Mesenchymal stem cell (in vitro differentiated cells and primary cell): ENCODE measurements around the gene DYNC1I1.
A peak's percentile ranks its signal among the peaks of the same experiment; 100 is the strongest.

Experiments used
- DNase-seq: peaks from one replicate; pipeline ENCODE4 v3.0.0-alpha.2; 2013
- H2AFZ ChIP-seq: one replicate; pipeline ENCODE4 v1.6.1; 2013; ENCODE audit warnings: low read depth, mild to moderate bottlenecking, control low read depth, inconsistent platforms, low read length, moderate library complexity
- H2AK5ac ChIP-seq: 2 replicates; pipeline ENCODE4 v1.6.1; 2013; ENCODE audit warnings: low read length, moderate library complexity, mild to moderate bottlenecking, inconsistent platforms; ENCODE audit not compliant: severe bottlenecking
- H2BK120ac ChIP-seq: one replicate; pipeline ENCODE4 v1.6.1; 2013; ENCODE audit warnings: low read depth, mild to moderate bottlenecking, inconsistent platforms, low read length, moderate library complexity
- H2BK12ac ChIP-seq, 2 experiments: one replicate each; pipeline ENCODE4 v1.6.1; 2013; ENCODE audit warnings: inconsistent platforms in 2 of 2, low read length in 2 of 2, mild to moderate bottlenecking in 2 of 2, moderate library complexity in 2 of 2, control low read depth in 1 of 2
- H2BK15ac ChIP-seq: one replicate; pipeline ENCODE4 v1.6.1; 2013; ENCODE audit warnings: mild to moderate bottlenecking, low read depth, inconsistent platforms; ENCODE audit not compliant: poor library complexity, severe bottlenecking
- H2BK5ac ChIP-seq: 2 replicates; pipeline ENCODE4 v1.6.1; 2013; ENCODE audit warnings: low read depth, mild to moderate bottlenecking, low read length, control low read depth, inconsistent platforms; ENCODE audit not compliant: poor library complexity, severe bottlenecking
- H3K14ac ChIP-seq, 2 experiments: one replicate each; pipeline ENCODE4 v1.6.1; 2013; ENCODE audit warnings: inconsistent platforms in 2 of 2, low read length in 2 of 2, control low read depth in 1 of 2, mild to moderate bottlenecking in 1 of 2, moderate library complexity in 1 of 2
- H3K18ac ChIP-seq, 2 experiments: one replicate each; pipeline ENCODE4 v1.6.1; 2013; ENCODE audit warnings: inconsistent platforms in 2 of 2, low read length in 2 of 2, control low read depth in 1 of 2, low read depth in 1 of 2, mild to moderate bottlenecking in 1 of 2
- H3K23ac ChIP-seq, 2 experiments: one replicate each; pipeline ENCODE4 v1.6.1; 2013; ENCODE audit warnings: inconsistent platforms in 2 of 2, low read length in 2 of 2, mild to moderate bottlenecking in 2 of 2, moderate library complexity in 2 of 2, control low read depth in 1 of 2
- H3K27ac ChIP-seq: 2 replicates; pipeline ENCODE4 v1.5.1; 2013; ENCODE audit warnings: mild to moderate bottlenecking, moderate library complexity, low read length, control low read depth, inconsistent platforms; ENCODE audit not compliant: poor library complexity, severe bottlenecking
- H3K27me3 ChIP-seq, 2 experiments: 2 replicates each; pipeline versions ENCODE4 v1.6.1 to v1.7.0; 2013; ENCODE audit warnings: low read length in 2 of 2, mild to moderate bottlenecking in 2 of 2, moderate library complexity in 2 of 2, control low read depth in 1 of 2, inconsistent platforms in 1 of 2; ENCODE audit not compliant: control insufficient read depth in 1 of 2, insufficient read depth in 1 of 2
- H3K36me3 ChIP-seq, 2 experiments: 2 replicates each; pipeline versions ENCODE4 v1.6.1 to v1.7.0; 2013; ENCODE audit warnings: low read length in 2 of 2, control low read depth in 1 of 2, inconsistent platforms in 1 of 2, low read depth in 1 of 2, mild to moderate bottlenecking in 1 of 2; ENCODE audit not compliant: insufficient read depth in 2 of 2, control insufficient read depth in 1 of 2
- H3K4ac ChIP-seq, 2 experiments: one replicate each; pipeline ENCODE4 v1.6.1; 2013; ENCODE audit warnings: inconsistent platforms in 2 of 2, low read length in 2 of 2, mild to moderate bottlenecking in 2 of 2, moderate library complexity in 2 of 2, control low read depth in 1 of 2, low read depth in 1 of 2
- H3K4me1 ChIP-seq: 2 replicates; pipeline ENCODE4 v1.6.1; 2013; ENCODE audit warnings: low read depth, low read length, control low read depth; ENCODE audit not compliant: control insufficient read depth, insufficient read depth
- H3K4me2 ChIP-seq: 2 replicates; pipeline ENCODE4 v1.6.1; 2013; ENCODE audit warnings: low read length, mild to moderate bottlenecking, inconsistent platforms; ENCODE audit not compliant: poor library complexity, severe bottlenecking
- H3K4me3 ChIP-seq, 2 experiments: 2 replicates each; pipeline versions ENCODE4 v1.5.1 to v1.7.0; 2013; ENCODE audit warnings: low read length in 2 of 2, mild to moderate bottlenecking in 2 of 2, control low read depth in 1 of 2, low read depth in 1 of 2; ENCODE audit not compliant: insufficient read depth in 1 of 2
- H3K79me1 ChIP-seq: replicated peaks from 2 replicates; pipeline ENCODE4 v1.6.1; 2013; ENCODE audit warnings: mild to moderate bottlenecking, control low read depth, low read length, inconsistent platforms; ENCODE audit not compliant: poor library complexity, severe bottlenecking
- H3K9ac ChIP-seq: 2 replicates; pipeline ENCODE4 v1.7.0; 2013; ENCODE audit warnings: mild to moderate bottlenecking, low read length, moderate library complexity
- H3K9me3 ChIP-seq: 2 replicates; pipeline ENCODE4 v1.7.0; 2013; ENCODE audit warnings: mild to moderate bottlenecking, low read length; ENCODE audit not compliant: control insufficient read depth
- H4K8ac ChIP-seq: one replicate; pipeline ENCODE4 v1.6.1; 2013; ENCODE audit warnings: inconsistent platforms, mild to moderate bottlenecking, low read length, moderate library complexity
- H4K91ac ChIP-seq: one replicate; pipeline ENCODE4 v1.6.1; 2013; ENCODE audit warnings: mild to moderate bottlenecking, low read length, inconsistent platforms
- WGBS: methylation state at CpG from one replicate; pipeline ENCODE4 v1.1.7; 2013; ENCODE audit warnings: mixed read lengths; 5-methylcytosine and 5-hydroxymethylcytosine counted together

Gene DYNC1I1

GRCh38 chr7:95736635-95737034 lies 35.7 kb upstream of the DYNC1I1 start:
- H3K9me3 ChIP-seq, result no peaks in the 10 kb centered on the region
- DNase-seq, result no peak
- no peak overlapping the region for H3K27ac ChIP-seq
- no peak overlapping the region for H3K9ac ChIP-seq
- H3K4me1 ChIP-seq, result no peaks in the 10 kb centered on the region
- H3K36me3 ChIP-seq, result no peaks in the 10 kb centered on the region
- peak overlapping the region in 1 of 2 experiments; percentile 22 for H3K14ac ChIP-seq
- no peak overlapping the region for H2BK120ac ChIP-seq
- no peak overlapping the region for H2AK5ac ChIP-seq
- no peak overlapping the region for H3K4me2 ChIP-seq
- H3K27me3 ChIP-seq, result peaks cover 0 to 17% of the 10 kb centered on the region in 2 experiments
- no peak overlapping the region for H3K4ac ChIP-seq
- H2AFZ ChIP-seq, result no peak overlapping the region
- 43% methylated on average over 3 of the region's 3 CpGs for WGBS
- H3K18ac ChIP-seq, result no peak overlapping the region
- H3K4me3 ChIP-seq, result no peak overlapping the region
- no peak overlapping the region for H3K23ac ChIP-seq
- H4K8ac ChIP-seq, result no peak overlapping the region
- no peak overlapping the region for H2BK5ac ChIP-seq
- no peak overlapping the region for H4K91ac ChIP-seq
- H3K79me1 ChIP-seq, result no peaks in the 10 kb centered on the region
- no peak overlapping the region for H2BK12ac ChIP-seq
- H2BK15ac ChIP-seq, result no peak overlapping the region

DNA sequence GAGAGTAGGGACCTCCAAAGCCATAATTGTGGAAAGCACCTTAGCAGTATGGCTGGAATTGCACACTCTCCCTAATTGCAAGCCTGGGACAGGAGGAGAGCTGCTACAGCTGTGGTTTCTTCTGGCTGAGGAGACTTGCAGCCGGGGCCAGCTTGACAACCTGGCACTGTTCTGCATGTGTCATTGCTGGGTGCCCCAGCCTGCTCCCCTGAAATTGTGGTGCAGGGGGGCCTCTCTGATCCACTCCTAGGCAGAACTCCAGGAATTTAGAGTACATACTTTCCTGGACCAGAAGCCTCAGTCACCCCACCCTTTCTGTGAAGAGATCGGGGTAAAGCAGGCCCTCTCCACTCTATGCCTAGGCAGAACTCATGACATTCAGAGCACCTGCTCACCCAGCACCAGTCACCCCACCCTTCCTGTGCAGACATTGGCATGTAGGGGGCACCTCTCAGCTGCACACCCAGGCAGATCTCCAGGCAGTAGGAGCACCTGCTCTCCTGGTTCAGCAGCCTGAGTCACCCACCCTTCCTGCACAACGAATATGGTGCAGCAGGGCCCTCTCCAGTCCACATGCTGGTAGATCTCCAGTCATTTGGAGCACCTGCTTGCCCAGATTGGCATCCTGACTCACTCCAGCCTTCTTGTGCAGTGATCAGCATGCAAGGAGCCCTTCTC lies 34.4 kb upstream of the DYNC1I1 start:
- H2AK5ac ChIP-seq, result no peak overlapping the region
- no peaks in the 10 kb centered on the region for H3K4me1 ChIP-seq
- no peak overlapping the region for H4K91ac ChIP-seq
- no peak overlapping the region for H3K18ac ChIP-seq
- H2BK120ac ChIP-seq, result no peak overlapping the region
- H2AFZ ChIP-seq, result no peak overlapping the region
- H3K4me3 ChIP-seq, result no peak overlapping the region
- no peak overlapping the region for H3K14ac ChIP-seq
- WGBS, result 85% methylated on average over 3 of the region's 3 CpGs
- H3K4ac ChIP-seq, result no peak overlapping the region
- no peak for DNase-seq
- no peak overlapping the region for H3K4me2 ChIP-seq
- no peak overlapping the region for H2BK5ac ChIP-seq
- no peaks in the 10 kb centered on the region for H3K9me3 ChIP-seq
- no peak overlapping the region for H3K23ac ChIP-seq
- H3K9ac ChIP-seq, result no peak overlapping the region
- peaks cover 0 to 13% of the 10 kb centered on the region in 2 experiments for H3K27me3 ChIP-seq
- H2BK12ac ChIP-seq, result no peak overlapping the region
- H3K27ac ChIP-seq, result no peak overlapping the region
- H2BK15ac ChIP-seq, result no peak overlapping the region
- H3K79me1 ChIP-seq, result no peaks in the 10 kb centered on the region
- no peaks in the 10 kb centered on the region for H3K36me3 ChIP-seq
- H4K8ac ChIP-seq, result no peak overlapping the region

DNA sequence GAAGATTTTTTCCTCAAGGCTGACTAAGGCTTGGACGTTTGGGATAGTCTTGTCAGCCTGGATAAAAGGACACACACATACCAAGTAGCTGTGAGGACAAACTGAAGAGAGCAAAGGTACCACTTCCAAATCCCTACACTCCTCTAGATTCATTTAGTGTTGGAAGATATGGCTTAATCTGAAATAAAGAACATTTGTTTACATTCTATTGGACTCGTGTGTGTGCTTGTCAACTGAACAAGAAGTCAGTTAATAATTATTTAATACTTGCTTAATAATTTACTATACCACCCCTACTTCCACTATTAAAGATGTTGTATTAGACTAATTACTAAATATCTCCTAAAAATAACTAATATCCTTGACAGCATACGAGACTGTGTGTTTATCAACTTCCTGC lies 23.3 kb upstream of the DYNC1I1 start:
- H3K27ac ChIP-seq, result no peak overlapping the region
- no peaks in the 10 kb centered on the region for H3K79me1 ChIP-seq
- no peak overlapping the region for H2BK15ac ChIP-seq
- no peak overlapping the region for H4K91ac ChIP-seq
- no peaks in the 10 kb centered on the region for H3K36me3 ChIP-seq
- no peak overlapping the region for H3K9ac ChIP-seq
- H3K4me1 ChIP-seq, result no peaks in the 10 kb centered on the region
- H3K9me3 ChIP-seq, result no peaks in the 10 kb centered on the region
- H2AK5ac ChIP-seq, result no peak overlapping the region
- H3K4me3 ChIP-seq, result no peak overlapping the region
- H2BK5ac ChIP-seq, result no peak overlapping the region
- peaks cover 0 to 3% of the 10 kb centered on the region in 2 experiments for H3K27me3 ChIP-seq
- H4K8ac ChIP-seq, result no peak overlapping the region
- no peak overlapping the region for H2AFZ ChIP-seq
- no peak overlapping the region for H3K14ac ChIP-seq
- no peak overlapping the region for H2BK120ac ChIP-seq
- H3K4me2 ChIP-seq, result no peak overlapping the region
- H3K4ac ChIP-seq, result no peak overlapping the region
- WGBS, result no CpG with 5 or more reads among the region's 3 CpGs
- no peak overlapping the region for H3K23ac ChIP-seq
- DNase-seq, result no peak
- no peak overlapping the region for H3K18ac ChIP-seq
- H2BK12ac ChIP-seq, result no peak overlapping the region

DNA sequence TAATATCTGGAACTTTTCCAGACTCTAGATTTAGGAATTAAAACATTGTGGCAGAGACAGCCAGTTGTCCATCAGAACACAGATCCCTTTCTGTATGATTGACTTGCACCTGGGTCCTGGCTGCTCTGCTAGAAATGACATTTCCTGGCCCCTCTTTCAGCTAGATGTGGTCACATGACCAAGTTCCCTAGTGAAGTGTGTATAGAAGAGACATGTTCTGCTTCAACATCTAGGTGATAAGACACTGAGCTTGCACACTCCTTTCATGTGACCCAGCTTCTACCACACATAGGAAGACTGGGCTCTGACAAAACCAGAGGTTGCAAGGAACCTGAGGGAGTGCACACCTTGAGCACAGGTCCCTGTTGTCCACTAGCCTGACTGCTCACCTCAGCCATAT lies 22.8 kb upstream of the DYNC1I1 start:
- H3K4me1 ChIP-seq, result no peaks in the 10 kb centered on the region
- H3K79me1 ChIP-seq, result no peaks in the 10 kb centered on the region
- no peak overlapping the region for H3K23ac ChIP-seq
- H3K9ac ChIP-seq, result no peak overlapping the region
- H3K9me3 ChIP-seq, result no peaks in the 10 kb centered on the region
- no peak for DNase-seq
- H2BK15ac ChIP-seq, result no peak overlapping the region
- no peak overlapping the region for H3K27ac ChIP-seq
- no peak overlapping the region for H2BK5ac ChIP-seq
- no peak overlapping the region for H2BK12ac ChIP-seq
- H4K91ac ChIP-seq, result no peak overlapping the region
- H3K4me3 ChIP-seq, result no peak overlapping the region
- H4K8ac ChIP-seq, result no peak overlapping the region
- no peak overlapping the region for H3K14ac ChIP-seq
- H2AK5ac ChIP-seq, result no peak overlapping the region
- H3K4me2 ChIP-seq, result no peak overlapping the region
- H3K4ac ChIP-seq, result no peak overlapping the region
- H3K36me3 ChIP-seq, result no peaks in the 10 kb centered on the region
- H2BK120ac ChIP-seq, result no peak overlapping the region
- H2AFZ ChIP-seq, result no peak overlapping the region
- peaks cover 0 to 3% of the 10 kb centered on the region in 2 experiments for H3K27me3 ChIP-seq
- no peak overlapping the region for H3K18ac ChIP-seq
